CD4-positive, alpha-beta T cell (primary cell): Measurements from ENCODE around the gene GLUL. TPM values are rescaled to one million over a fixed set of nuclear protein-coding genes. Genes with fewer than 3 reads are reported as not detected.
A peak's percentile ranks its signal among the peaks of the same experiment; 100 is the strongest.

Experiments
- ATAC-seq: fragments of 200-7000 bp; cut with Tn5 transposase; one replicate; pipeline ENCODE4 v1.10.0; 2022; ENCODE audit warnings: mild to moderate bottlenecking; ENCODE audit not compliant: poor library complexity
- CTCF ChIA-PET: fragments of 350-600 bp; sonication (Branson Sonifier 250); formaldehyde crosslinking; loops from one replicate; lab custom pipeline; 2021; ENCODE audit warnings: antibody characterized with exemption, inconsistent platforms; lab: Charles Lee
- POLR2A ChIA-PET: fragments of 350-600 bp; sonication (Branson Sonifier 250); formaldehyde crosslinking; loops from one replicate; lab custom pipeline; 2021; ENCODE audit warnings: antibody characterized with exemption, inconsistent platforms; lab: Charles Lee
- DNase-seq, 14 experiments: peaks; one replicate each; pipeline ENCODE4 v3.0.0-alpha.2; 2013 to 2020; ENCODE audit warnings: mixed read lengths in 2 of 14
- H3K27ac ChIP-seq, 2 donors: one replicate each; pipeline versions ENCODE4 v1.5.1 to v1.7.0; 2013; ENCODE audit warnings: low read length in 2 of 2, low read depth in 1 of 2, mild to moderate bottlenecking in 1 of 2
- H3K27me3 ChIP-seq, 2 experiments: 1 replicate in 1 of 2; 2 replicates in 1 of 2; pipeline versions ENCODE4 v1.6.1 to v1.7.0; 2013; ENCODE audit warnings: low read length in 2 of 2, control low read depth in 1 of 2, mild to moderate bottlenecking in 1 of 2, moderate library complexity in 1 of 2; ENCODE audit not compliant: insufficient read depth in 2 of 2, control insufficient read depth in 1 of 2
- H3K36me3 ChIP-seq: one replicate; pipeline ENCODE4 v1.6.1; 2013; ENCODE audit warnings: low read length, control low read depth; ENCODE audit not compliant: insufficient read depth
- H3K4me1 ChIP-seq: one replicate; pipeline ENCODE4 v1.6.1; 2013; ENCODE audit warnings: low read length, control low read depth; ENCODE audit not compliant: insufficient read depth
- H3K4me3 ChIP-seq: one replicate; pipeline ENCODE4 v1.5.1; 2013; ENCODE audit warnings: mild to moderate bottlenecking, low read length, moderate library complexity
- H3K9me3 ChIP-seq, 2 experiments: 1 replicate in 1 of 2; 2 replicates in 1 of 2; pipeline versions ENCODE4 v1.6.1 to v1.7.0; 2013; ENCODE audit warnings: low read length in 2 of 2, mild to moderate bottlenecking in 2 of 2, control low read depth in 1 of 2, moderate library complexity in 1 of 2; ENCODE audit not compliant: control insufficient read depth in 1 of 2, insufficient read depth in 1 of 2
- H3K27ac Mint-ChIP-seq: one replicate; pipeline ENCODE4 v1.8.0; 2020; ENCODE audit warnings: mixed read lengths
- H3K27me3 Mint-ChIP-seq: one replicate; pipeline ENCODE4 v1.8.0; 2021; ENCODE audit warnings: mixed read lengths
- H3K36me3 Mint-ChIP-seq: one replicate; pipeline ENCODE4 v1.8.0; 2021; ENCODE audit warnings: low read depth, mixed read lengths
- H3K4me1 Mint-ChIP-seq: one replicate; pipeline ENCODE4 v1.8.0; 2021; ENCODE audit warnings: low read depth, mixed read lengths
- H3K4me3 Mint-ChIP-seq: one replicate; pipeline ENCODE4 v1.8.0; 2020; ENCODE audit warnings: mild to moderate bottlenecking, mixed read lengths
- H3K9me3 Mint-ChIP-seq: one replicate; pipeline ENCODE4 v1.8.0; 2020; ENCODE audit warnings: mixed read lengths
- intact Hi-C, 2 experiments: fragments of 100-400 bp; cut with DNase I in 1 of 2; cut with micrococcal nuclease in 1 of 2; formaldehyde crosslinking; loops; one replicate each; pipeline versions ENCODE4 v1.15.1 to v1.9.0; 2023 to 2025; cut with DNase I, micrococcal nuclease
- total RNA-seq, 174 experiments: library from RNA in 2 of 174; stranded (reverse) in 2 of 174; gene quantifications; one replicate each; pipeline ENCODE4 v1.2.3 and lab custom pipeline; 2021 to 2026
- TF ChIP-seq, protein P1 (sequence below): fragments of 200-600 bp; IDR thresholded peaks from one replicate; pipeline ENCODE4 v1.8.0; 2022; ENCODE audit warnings: antibody characterized with exemption, mild to moderate bottlenecking

The GLUL gene
- total RNA-seq, 2 experiments from 2014 or later: 60.4 to 64.0 TPM

DNA sequence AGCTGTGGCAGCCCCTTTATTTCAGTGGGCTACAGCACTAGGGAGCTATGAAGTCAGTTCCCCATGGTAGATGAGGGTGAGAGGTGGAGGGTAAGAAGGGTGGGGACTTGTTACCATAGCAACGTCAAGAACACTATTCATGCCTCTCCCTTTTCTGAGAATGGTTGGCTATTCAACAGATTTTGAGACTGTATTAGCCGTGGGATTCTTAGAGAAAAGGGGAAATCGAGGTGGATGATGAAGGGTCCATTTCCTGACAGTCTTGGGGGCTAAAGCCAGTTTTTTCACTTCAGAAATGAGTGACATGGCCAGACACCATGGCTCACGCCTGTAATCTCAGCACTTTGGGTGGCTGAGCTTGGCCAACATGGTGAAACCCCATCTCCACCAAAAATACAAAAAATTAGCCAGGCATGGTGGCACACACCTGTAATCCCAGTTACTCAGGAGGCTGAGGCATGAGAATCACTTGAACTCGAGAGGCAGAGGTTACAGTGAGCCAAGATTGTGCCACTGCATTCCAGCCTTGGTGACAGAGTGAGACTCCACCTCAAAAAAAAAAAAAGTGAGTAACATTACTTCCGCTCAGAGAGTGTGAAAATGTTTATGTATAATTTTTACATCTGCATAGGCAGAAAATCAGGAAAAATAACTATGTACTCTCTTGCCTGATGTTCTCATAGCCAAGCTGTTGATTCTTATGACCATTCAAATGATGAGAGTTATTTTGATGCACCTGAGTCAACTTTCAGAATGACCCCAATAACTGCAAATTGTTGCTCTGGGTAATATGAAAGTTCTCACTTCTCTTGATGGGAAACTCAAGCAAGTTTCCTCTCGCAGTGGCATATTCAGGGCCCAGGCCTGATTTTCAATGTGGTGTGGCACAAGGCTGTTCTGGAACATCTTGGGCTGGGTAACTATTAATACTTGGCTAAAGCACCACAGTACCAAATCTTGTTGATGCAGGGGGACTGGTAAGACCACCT lies 35.1 kb upstream of the GLUL start:
- ATAC-seq (no peak), DNase-seq (peak in 1 of 14 experiments; percentile 22)
- intact Hi-C loops: no loop called here
- H3K27ac Mint-ChIP-seq: no peak overlapping the region
- no peaks in the 10 kb centered on the region for H3K36me3 ChIP-seq
- CTCF ChIA-PET: no interaction called here
- no peaks in the 10 kb centered on the region for H3K27me3 ChIP-seq
- peaks cover 17% of the 10 kb centered on the region for H3K4me1 Mint-ChIP-seq
- H3K36me3 Mint-ChIP-seq: no peaks in the 10 kb centered on the region
- no peak overlapping the region for H3K4me3 ChIP-seq
- H3K27ac ChIP-seq: no peak overlapping the region
- POLR2A ChIA-PET: no interaction called here
- no peaks in the 10 kb centered on the region for H3K9me3 Mint-ChIP-seq
- H3K27me3 Mint-ChIP-seq: peaks cover 13% of the 10 kb centered on the region
- H3K4me1 ChIP-seq: peaks cover 10% of the 10 kb centered on the region
- TF ChIP-seq, protein P1, sequence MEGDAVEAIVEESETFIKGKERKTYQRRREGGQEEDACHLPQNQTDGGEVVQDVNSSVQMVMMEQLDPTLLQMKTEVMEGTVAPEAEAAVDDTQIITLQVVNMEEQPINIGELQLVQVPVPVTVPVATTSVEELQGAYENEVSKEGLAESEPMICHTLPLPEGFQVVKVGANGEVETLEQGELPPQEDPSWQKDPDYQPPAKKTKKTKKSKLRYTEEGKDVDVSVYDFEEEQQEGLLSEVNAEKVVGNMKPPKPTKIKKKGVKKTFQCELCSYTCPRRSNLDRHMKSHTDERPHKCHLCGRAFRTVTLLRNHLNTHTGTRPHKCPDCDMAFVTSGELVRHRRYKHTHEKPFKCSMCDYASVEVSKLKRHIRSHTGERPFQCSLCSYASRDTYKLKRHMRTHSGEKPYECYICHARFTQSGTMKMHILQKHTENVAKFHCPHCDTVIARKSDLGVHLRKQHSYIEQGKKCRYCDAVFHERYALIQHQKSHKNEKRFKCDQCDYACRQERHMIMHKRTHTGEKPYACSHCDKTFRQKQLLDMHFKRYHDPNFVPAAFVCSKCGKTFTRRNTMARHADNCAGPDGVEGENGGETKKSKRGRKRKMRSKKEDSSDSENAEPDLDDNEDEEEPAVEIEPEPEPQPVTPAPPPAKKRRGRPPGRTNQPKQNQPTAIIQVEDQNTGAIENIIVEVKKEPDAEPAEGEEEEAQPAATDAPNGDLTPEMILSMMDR: no peak
- no peaks in the 10 kb centered on the region for H3K9me3 ChIP-seq
- no peak overlapping the region for H3K4me3 Mint-ChIP-seq

DNA sequence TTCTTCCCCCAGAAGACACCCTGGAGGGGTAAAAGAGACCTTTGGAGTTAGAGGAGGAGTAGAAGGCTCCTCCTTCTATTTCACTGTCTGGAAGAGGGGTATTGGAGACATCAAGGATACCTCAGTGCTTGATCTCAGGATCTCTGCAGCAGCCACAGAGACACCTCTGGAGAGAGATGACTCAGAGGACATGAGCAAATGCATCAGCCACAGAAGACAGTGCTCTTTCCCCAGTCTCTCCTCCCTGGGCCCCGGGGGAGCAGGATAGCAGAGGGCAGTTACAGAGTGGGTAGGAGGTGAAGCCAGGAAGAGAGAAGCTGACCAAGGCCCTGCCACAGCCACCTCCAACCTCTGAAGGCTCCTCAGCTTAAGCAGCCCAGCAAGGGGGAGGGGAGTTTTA lies 24.2 kb upstream of the GLUL start:
- Histone ChIP-seq H3K4me1 (no peaks in the 10 kb centered on the region), H3K9me3 (no peaks in the 10 kb centered on the region), H3K27me3 (peaks cover 0 to 20% of the 10 kb centered on the region in 2 experiments), H3K36me3 (no peaks in the 10 kb centered on the region), H3K27ac (no peak overlapping the region), H3K4me3 (no peak overlapping the region)
- H3K27me3 Mint-ChIP-seq: peaks cover 57% of the 10 kb centered on the region
- H3K4me3 Mint-ChIP-seq: no peak overlapping the region
- no peak overlapping the region for H3K27ac Mint-ChIP-seq
- no peaks in the 10 kb centered on the region for H3K9me3 Mint-ChIP-seq
- CTCF ChIA-PET: interaction anchor here (1.7 kb wide), 1 partner anchor 272 kb away, joined by 4 read pairs; no protein-coding TSS in a partner anchor
- ATAC-seq: no peak
- DNase-seq: no peak
- no peaks in the 10 kb centered on the region for H3K36me3 Mint-ChIP-seq
- intact Hi-C loops: no loop called here
- POLR2A ChIA-PET: no interaction called here
- TF ChIP-seq, protein P1: no peak
- H3K4me1 Mint-ChIP-seq: no peaks in the 10 kb centered on the region

DNA sequence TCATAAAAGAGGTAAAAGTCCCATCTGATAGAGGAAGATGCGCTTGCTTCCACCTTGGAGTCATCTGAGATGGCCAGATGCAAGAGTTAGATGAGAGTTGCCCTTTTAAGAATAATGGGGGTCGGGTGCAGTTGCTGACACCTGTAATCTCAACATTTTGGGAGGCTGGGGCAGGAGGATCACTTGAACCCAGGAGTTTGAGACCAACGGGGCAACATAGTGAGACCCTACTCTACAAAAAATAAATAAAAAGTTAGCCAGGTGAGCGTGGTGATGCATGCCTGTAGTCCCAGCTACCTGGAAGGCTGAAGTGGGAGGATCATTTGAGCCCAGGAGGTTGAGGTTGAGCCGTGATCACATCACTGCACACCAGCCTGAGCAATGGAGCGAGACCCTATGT lies 22.4 kb upstream of the GLUL start:
- CTCF ChIA-PET: interaction anchor here (0.7 kb wide), 1 partner anchor 800 kb away, joined by 3 read pairs; no protein-coding TSS in a partner anchor
- H3K36me3 Mint-ChIP-seq: no peaks in the 10 kb centered on the region
- peaks cover 62% of the 10 kb centered on the region for H3K27me3 Mint-ChIP-seq

More for the DNA sequence above, 22.4 kb upstream of the GLUL start:
- Mint-ChIP-seq H3K27ac (no peak overlapping the region), H3K4me1 (no peaks in the 10 kb centered on the region), H3K9me3 (no peaks in the 10 kb centered on the region), H3K4me3 (no peak overlapping the region)
- no peak overlapping the region for H3K27ac ChIP-seq
- no peaks in the 10 kb centered on the region for H3K36me3 ChIP-seq
- POLR2A ChIA-PET: no interaction called here
- TF ChIP-seq, protein P1: no peak
- H3K4me1 ChIP-seq: no peaks in the 10 kb centered on the region
- intact Hi-C loops: no loop called here
- ATAC-seq (no peak), DNase-seq (no peak)
- peaks cover under 1 to 19% of the 10 kb centered on the region in 2 experiments for H3K27me3 ChIP-seq
- no peaks in the 10 kb centered on the region for H3K9me3 ChIP-seq
- H3K4me3 ChIP-seq: no peak overlapping the region
